ENCODE results near the gene AUTS2. TPM values are rescaled to one million over a fixed set of nuclear protein-coding genes. Genes with fewer than 3 reads are reported as not detected.
A peak's percentile ranks its signal among the peaks of the same experiment; 100 is the strongest.
"Not testable (repeated sequence)": the region's sequence is repeated elsewhere in the genome, so short reads cannot be mapped to it uniquely, and the experiment has no call there.

The AUTS2 gene
- total RNA-seq, 1 donor from 2014 or later = 40.0 TPM

DNA sequence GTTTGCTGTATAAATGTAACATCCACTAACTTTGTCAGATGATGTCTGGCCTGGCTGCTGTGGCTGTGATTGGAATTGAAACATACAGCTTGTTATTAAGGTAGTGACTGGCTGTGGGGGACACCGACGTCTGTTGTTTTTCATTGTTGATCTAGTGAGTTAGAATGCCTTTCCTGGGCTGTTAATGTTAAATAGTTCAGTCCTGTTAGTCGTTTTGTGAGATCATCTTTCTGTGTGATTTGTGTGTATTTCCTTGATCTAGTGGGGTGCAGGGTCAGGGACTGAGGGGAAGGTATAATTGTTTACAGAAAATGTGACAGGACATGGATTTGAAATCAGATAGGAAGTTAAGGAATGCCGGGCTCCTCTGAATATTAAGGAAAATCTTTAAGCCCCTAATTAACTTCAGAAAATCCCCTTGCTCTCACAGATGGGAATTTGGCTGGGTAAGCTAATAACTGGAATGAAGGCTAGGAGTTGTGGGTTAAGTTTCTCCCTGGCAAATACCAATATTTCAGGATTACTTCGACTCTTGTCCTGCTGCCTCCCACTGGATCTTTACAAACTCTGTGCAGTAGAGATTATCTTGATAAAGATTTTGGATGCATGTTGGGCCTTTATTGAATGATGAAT is 163.1 kb downstream of the AUTS2 start:
- no peak for DNase-seq

DNA sequence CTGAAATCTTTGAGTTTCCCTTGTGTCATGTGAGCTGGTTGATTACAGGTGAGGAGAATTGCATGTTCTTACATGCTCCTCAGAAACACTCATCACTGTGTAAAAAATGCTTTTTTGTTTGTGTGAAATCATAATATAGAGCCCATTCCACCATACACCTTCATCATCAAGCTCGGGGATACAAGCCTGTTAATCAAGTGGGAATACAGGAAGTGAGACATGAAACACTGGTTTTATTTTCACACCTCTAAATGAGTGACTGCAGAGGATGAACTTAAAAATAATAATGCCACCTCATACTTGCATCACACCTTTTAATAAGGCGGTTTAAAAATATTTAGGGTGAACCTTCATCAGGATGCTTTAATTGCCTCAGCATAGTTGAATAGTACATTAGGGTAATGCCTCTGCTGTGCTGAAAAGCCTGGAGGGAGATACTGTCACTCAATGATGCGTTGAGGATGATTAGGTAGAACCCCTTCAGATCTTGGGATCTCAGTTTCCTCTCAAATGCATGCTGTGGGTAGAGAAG is 164.6 kb downstream of the AUTS2 start:
- no peak for DNase-seq

DNA sequence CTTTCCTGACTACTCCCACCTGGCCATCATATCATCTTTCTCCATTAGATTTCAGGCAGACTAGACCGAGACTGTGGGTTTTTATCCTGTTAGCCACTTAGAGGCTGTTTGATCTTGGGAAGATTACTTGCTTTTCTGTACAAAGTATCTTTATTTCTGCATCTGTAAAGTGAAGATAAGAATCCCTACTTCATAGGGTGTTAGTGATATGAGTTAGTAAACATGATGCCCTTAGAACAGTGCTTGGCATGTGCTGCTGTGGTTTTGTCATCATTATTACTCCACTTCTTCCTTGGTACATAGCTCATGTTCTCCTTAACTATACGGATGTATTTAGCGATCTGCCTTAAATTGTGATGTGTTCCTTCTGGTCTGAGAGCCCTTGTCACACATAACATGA is 165.2 kb downstream of the AUTS2 start:
- DNase-seq = no peak

DNA sequence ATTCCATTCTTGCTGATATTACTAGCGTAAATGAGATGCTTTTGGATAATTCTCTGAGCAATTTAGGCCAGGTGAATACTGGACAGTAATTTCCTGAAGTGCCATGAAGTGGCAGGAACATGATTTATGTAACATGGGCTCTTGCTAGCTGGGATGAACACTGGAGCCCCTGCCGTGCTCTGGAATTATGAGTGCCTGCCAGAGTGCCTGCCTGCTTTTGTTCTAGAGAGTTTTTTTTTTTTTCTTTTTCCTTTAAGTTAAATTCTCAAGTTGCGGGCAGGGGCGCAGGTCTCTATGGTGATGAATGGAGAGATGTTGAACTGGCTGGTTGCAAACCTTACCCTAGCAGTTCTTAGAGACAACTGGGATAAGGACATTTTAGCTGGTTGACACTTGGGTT is 165.9 kb downstream of the AUTS2 start:
- DNase-seq = no peak

DNA sequence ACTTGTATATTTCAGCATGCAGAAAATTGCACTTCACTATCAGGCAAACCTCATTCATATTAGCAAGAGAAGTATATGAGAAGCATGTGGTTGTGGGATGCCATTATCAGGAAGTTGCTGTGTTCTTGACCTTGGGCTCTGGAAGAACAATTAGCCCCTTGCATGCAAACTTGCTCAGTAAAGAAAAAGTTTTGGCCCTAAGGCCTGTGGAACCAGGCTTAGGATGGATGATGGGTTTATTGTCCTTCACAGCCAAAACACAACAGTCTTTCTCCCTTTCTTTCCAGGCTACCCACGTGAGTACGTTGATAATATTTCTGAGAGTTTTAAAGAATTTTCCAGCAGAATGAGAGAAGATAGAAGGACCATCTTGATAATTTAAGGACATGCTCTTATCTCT is 166.4 kb downstream of the AUTS2 start:
- no peak for DNase-seq

DNA sequence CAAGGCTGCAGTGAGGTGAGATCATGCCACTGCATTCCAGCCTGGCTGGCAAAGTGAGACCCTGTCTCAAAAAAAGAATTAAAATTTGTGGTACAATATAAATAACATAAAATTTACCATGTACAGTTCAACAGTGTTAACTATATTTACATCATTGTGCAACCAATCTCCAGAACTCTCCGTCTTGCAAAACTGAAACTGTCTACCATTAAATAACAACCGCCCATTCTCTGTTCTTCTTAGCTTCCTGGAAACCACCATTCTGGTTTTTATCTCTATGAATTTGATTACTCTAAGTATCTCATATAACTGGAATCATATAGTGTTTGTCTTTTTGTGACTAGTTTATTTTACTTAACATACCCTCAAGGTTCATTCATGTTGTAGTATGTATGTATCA is 167.6 kb downstream of the AUTS2 start:
- no peak for DNase-seq

DNA sequence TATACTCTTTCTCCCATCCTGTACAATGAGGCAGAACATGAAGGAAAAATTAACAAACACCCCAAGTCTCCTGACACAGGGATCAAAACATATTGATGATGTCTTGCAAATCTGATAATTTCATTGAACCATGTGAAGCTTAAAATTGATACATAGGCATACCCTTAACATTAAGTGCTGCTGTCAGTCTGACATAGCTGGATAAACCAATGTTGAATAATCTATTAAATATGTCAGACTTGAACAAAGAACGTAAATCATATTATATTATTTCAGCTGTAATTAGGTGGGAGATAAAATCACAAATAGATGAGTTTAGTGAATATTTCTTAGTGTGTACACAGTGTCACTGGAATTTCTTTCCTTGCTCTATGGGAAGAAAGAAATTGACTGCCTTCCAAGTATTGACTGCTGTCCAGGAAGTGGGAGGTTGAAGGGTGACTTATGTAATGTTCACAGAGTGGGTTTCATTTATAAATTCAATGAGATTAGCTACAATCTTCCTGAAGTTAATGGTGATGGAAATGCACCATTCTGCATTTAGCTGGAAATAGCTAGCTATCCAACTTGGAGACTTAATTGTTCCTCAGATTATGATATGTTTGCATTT is 170.8 kb downstream of the AUTS2 start:
- DNase-seq = peak; percentile 44

DNA sequence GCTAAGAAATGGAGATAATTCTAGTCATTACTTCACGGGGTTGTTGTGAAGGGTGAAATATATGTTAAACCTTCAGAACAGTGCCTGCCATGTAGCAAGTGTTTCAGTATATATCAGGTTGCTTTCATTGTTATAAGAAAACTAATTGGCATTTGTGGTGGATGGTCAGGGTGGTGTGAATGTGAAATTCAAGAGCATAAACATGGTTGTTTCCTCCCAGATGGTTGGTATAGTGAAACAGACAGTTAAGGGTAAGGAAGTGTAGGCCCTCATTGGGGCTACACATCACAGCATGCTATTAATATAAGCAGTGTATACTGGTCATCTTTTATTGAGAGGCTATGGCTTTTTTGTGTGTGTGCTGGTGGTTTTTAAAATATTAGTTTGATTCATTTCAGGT is 171.6 kb downstream of the AUTS2 start:
- DNase-seq = no peak

DNA sequence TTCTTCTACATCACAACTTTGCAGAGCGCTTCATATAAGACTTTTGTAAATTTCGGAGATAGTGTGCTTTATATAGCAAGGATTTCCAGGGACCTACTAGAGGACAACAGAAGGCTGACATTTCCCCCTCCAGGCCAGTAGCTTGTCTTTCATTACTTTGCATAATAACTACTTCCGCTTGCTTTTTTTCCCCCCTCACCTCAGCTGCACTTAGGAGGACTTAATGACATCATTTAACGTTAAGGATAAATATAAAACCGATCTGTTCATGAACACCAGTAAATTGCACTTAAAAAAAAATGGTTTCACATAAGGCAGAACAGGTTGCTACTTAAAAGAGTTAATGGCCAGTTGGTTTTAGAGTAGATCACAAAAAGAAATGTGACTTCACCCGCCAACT is 172.3 kb downstream of the AUTS2 start:
- DNase-seq = no peak

DNA sequence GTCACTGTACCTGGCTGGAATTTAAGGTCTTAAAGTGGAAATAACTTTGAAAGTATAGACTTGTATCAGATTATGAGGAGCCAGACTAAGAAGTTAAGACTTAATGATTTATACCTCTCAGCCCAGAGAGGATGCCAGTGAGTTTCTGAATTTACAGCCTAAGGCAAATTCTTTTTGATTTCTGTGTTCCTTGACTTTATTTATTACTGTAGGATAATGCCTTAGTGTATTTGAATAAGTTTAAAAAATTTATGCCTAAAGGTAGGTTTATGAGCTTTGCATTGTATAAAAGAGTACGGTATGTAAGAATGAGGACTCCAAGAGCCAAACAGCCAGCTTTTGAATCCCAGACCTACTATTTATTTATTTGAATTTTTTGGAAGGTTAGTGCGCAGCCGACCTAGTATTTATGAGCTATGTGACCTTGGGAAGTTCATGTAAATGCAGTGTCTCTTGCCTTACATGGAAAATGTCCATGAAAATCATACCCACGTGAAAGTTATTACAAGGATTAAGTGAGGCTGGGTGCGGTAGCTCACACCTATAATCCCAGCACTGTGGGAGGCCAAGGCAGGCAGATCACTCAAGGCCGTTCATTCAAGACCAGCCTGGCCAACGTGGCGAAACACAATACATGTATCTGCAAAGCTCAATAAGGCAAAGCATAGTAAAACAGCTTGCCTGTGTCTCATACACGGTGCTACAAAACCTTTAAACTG is 174.6 kb downstream of the AUTS2 start:
- DNase-seq = no peak

DNA sequence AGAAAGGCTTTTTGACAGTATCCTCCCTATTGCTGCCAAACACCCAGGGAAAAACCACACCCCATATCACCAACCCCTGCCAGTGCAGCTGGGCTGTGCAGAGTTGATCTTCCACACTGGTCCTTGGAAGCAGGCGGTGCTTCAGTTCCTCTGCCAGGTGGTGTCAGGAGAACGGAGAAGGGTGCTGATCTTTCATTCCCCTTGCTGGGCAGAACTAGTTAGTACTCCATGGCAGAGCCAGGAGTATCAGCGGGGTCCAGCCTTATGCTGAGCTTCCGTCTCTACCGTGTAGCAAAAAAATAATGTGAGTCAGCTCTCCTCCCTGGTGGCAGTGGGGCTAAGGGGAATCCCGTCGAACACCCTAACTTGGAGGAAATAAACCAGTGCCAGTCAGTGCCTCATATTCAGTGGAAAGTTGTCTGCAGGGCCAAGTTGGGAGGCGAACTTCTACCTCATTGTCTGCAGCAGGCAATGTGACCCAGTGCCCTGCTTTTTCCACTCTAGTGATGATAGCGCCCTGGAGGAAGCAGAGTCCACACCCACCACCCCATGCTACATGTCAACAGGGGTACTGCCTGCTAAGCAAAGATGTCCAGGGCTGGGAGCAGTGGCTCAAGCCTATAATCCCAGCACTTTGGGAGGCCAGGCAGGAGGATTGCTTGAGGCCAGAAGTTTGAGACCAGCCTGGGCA is 175.4 kb downstream of the AUTS2 start:
- DNase-seq = peak; percentile 59

DNA sequence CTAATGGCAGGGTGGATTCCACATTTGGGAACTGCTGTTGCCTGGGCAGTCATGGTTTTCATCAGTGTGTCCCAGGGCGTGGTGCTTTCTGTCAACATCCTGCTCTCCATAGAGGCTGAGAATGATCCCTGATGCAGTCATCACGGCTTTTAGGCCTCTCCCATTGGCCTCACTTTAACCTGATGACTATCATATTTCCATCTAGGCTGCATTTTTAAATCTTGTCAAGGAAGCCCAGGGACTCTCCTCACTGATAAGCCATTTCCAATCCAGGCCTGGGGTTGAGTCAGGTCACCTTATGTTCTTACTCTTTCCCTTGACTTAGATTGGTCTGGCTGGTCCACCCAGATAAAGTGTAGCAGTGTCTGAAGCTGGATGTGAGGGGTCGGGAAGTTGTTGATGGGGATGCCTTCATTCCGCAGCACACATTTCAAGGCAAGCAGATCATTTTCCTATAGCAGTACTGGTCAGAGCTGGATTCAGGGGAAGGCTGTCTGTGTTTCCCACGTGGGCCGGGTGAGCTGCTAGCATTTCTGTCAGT is 177.0 kb downstream of the AUTS2 start:
- no peak for DNase-seq

DNA sequence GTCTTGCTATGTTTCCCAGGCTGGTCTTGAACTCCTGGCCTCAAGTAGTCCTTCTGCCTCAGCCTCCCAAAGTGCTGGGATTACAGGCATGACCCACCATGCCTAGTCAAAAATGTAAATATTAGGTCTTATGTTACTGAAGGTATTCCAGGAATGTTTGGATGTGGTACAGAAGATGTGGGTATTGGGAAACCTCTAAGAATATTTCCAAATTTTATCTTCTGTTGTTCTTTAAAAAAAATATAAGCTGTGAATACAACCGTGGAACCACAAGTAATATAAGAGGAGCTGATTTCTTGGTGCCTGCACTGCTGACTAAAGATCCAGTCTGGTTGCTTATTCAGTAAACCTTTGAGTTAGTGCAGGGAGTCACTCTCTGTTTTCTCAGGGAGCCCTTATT is 178.3 kb downstream of the AUTS2 start:
- no peak for DNase-seq

DNA sequence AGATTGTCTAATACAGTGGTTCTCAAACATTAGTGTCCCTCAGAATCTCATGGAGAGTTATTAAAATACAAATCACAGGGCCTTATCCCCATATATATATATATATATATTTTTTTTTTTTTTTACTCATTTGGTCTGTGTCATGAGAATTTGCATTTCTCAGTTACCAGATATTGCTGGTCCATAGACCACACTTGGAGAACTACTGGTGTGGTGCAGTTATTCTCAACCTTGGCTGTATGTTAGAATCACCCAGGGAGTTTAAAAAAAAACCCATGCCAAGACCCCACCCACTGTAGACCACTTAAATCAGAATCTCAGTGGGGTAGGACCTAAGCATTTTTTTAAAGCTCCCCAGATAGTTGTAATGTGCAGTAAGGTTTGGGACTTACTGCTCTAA is 179.9 kb downstream of the AUTS2 start:
- no peak for DNase-seq

DNA sequence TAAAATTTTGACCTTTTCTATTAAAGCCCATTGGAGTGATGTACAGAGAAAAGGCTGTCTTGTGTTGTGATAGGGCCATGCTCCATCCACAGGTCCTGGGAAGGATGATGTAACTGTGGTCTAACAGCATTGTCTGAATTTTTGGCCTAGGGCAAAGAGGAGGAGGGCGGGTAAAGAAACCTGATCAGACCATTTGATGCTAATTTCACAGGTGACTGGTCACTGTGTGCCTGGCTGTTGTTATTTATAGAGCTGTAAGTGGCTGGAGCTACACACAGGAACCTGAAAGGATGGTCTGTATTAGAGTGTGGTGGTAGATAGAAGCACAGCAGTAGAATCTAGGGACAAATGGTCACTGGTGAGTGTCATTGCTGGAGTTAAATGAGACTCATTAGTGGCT is 182.1 kb downstream of the AUTS2 start:
- DNase-seq = no peak

DNA sequence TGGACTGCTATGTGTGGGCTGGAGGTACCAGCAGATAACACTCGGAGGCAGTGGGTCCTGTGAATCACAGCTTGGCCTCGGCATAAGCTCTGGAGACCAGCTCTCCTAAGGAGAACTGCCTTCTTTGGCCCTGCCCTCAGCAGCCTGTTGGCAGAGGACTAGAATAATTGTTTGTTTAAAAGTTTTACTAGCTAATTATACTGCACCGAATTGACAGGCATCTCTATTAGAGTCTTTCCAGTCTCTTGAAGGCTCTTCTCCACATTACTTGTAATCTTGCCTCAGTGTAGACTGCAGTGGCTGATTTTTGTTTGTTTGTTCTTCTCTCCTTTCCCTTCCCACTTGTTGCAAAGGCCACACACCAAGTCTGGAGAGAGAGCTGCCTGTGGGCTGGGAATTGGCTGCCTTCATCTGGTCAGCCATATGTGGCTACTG is 183.2 kb downstream of the AUTS2 start:
- DNase-seq = no peak

DNA sequence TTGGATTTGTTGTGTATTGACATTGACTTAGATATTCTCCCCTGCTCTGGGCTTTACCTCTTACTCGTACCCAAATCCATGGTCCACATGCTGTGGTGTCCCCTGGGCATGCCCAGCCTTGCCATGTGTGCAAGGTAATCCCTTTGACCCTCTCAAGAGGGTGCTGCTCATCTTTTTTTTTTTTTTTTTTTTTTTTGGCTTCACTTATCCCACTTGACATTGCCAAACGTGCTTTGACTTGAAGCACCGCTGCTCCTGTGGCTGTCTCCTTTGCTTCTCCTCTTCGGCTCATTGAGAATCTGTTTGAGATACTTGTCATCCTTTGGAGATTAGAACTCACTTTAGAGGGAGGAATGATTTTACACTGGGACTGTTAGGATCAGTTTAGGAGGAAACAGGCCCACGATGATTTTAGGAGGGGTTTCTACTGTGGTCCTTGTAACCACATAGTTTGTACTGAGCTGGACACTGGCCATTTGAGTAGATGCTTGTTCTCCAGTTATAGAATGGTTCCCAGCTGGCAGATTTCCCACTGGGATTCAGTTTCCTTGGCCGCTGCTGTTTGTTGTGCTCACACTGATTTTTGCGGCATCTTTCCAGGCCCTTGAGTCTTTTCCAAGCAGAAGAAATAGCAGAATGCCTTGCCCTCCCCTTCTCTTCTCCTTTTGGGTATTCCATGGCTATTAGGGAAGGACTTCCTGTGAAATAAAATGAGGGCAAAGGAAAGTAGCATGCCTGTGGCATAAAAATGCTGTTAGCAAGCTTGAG is 184.8 kb downstream of the AUTS2 start:
- peak; percentile 97 for DNase-seq

DNA sequence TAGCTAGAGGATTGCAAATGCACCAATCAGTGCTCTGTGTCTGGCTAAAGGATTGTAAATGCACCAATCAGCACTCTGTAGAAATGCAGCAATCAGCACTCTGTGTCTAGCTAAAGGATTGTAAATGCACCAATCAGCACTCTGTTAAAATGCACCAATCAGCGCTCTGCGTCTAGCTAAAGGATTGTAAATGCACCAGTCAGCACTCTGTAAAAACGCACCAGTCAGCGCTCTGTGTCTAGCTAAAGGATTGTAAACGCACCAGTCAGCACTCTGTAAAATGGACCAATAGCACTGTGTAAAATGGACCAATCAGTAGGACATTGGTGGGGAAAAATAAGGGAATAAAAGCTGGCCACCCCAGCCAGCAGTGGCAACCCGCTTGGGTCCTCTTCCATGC is 187.9 kb downstream of the AUTS2 start:
- DNase-seq = not testable (repeated sequence)

DNA sequence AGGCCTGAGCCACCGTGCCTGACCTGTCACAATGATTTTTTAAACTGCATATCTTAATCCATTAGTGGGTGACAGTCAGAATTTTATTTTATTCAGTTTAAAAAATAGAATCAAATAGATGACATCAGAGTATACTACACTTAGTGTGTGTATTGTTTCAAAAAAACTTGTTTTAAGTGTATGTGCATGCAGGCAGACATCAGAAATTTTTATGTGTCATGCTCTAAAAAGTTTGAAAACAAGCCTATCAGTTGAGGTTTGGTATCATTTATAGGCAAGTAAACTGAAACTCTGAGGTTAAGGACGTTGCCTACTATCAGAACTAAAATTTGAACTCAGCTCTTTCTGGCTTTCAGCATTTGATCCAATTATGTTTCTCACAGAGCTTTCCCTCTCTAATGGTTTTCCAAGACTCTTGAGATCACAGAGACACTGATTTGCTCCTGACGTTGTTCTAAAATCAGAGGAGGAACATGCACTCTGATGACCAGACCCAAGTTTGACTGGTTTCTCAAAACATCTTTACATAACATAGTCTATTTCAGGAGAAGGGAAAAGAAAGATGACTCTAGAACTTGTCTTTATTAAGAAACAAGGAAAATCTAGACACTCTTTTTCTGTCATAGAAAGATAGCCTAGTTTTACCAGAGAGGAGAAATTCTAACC is 188.6 kb downstream of the AUTS2 start:
- no peak for DNase-seq

DNA sequence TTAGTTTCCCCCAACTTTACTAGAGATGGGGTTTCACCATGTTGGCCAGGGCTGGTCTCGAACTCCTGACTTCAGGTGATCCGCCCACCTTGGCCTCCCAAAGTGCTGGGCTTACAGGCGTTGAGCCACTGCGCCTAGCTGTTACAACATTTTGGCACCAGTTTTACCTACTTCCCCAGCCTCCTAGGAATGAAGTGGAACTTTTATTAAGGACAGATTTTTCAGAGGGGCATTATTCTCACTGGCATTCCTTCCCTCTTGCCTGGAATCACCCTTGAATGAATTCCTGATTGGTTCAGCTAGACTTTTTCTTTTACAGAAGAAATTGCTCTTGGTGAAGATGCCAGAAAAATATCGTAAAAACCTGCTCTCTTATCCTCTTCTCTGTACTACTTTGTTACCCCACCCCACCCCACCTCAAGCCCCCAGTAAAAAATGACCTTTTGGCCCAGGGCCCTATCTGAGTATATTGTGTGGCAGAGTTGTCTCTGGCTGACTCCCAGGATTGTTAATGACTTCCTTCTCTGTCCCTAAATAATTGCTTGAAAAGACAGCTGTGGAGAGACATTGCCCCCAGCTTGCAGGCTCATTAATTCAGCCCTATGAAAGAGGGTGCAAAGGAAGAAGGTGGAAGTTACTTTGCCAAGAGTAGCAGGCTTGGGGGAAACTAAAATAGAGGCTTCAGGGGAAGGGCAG is 189.6 kb downstream of the AUTS2 start:
- peak; percentile 76 for DNase-seq

DNA sequence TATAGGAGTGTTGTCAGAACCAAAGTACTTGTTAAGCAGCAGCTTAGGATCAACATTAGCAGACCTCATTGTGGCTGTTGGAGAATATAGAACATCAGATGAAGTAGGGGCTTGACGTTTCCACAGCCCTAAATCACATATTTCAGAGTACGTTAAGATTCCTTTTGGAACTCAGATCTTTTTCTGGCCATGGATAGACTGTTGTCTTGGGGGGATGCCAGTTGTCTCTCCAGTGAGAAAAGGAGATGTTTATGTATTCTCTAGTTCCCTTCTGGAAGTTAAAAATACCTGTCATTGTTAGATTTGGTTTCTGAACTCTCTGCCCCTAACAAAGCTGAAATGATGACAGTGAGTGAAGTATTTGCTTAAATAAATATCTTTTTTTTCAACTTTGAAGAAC is 191.3 kb downstream of the AUTS2 start:
- DNase-seq = no peak

Data from tongue (tissue), 2 donors.